H1 (cell line): ENCODE results near the gene ABCB11. TPM values are rescaled to one million over a fixed set of nuclear protein-coding genes. Genes with fewer than 3 reads are reported as not detected.

Source experiments
- CTCF ChIA-PET: fragments of 300-600 bp; sonication (Branson Sonifier 250); formaldehyde crosslinking; loops from one replicate; lab custom pipeline; 2021; ENCODE audit not compliant: partially characterized antibody; lab: Charles Lee
- POLR2A ChIA-PET: fragments of 300-600 bp; sonication (Branson Sonifier 250); formaldehyde crosslinking; loops from one replicate; lab custom pipeline; 2021; ENCODE audit warnings: inconsistent platforms; ENCODE audit not compliant: partially characterized antibody; lab: Charles Lee
- DNase-seq, 2 experiments: peaks; one replicate each; pipeline versions ENCODE4 v3.0.0 to v3.0.0-alpha.2; 2010 to 2022; ENCODE audit warnings: low spot score in 2 of 2, low read depth in 1 of 2, mixed read lengths in 1 of 2
- FAIRE-seq: peaks from 2 replicates; lab custom pipeline; 2011; peaks lifted over from hg19 to GRCh38; lab: Jason Lieb, UNC
- H2AFZ ChIP-seq: 2 replicates; pipeline ENCODE4 v1.8.1; 2012; ENCODE audit warnings: low read length, inconsistent platforms
- H2AK5ac ChIP-seq: 2 replicates; pipeline ENCODE4 v1.6.1; 2013; ENCODE audit warnings: low read depth, low read length
- H2BK120ac ChIP-seq: replicated peaks from 2 replicates; pipeline ENCODE3; 2013; ENCODE audit warnings: low read depth, low read length, inconsistent platforms
- H2BK12ac ChIP-seq: 2 replicates; pipeline ENCODE4 v1.6.1; 2013; ENCODE audit warnings: low read depth, low read length
- H2BK15ac ChIP-seq: 2 replicates; pipeline ENCODE4 v1.6.1; 2013; ENCODE audit warnings: low read length
- H2BK20ac ChIP-seq: 2 replicates; pipeline ENCODE4 v1.6.1; 2013; ENCODE audit warnings: low read length
- H2BK5ac ChIP-seq: 2 replicates; pipeline ENCODE4 v1.6.1; 2013; ENCODE audit warnings: low read depth, low read length
- H3K14ac ChIP-seq: 2 replicates; pipeline ENCODE4 v1.6.1; 2013; ENCODE audit warnings: inconsistent platforms; ENCODE audit not compliant: insufficient read length
- H3K18ac ChIP-seq: 2 replicates; pipeline ENCODE4 v1.6.1; 2013; ENCODE audit warnings: low read length; ENCODE audit errors: extremely low read depth
- H3K23ac ChIP-seq: 2 replicates; pipeline ENCODE4 v1.6.1; 2013; ENCODE audit warnings: inconsistent platforms; ENCODE audit not compliant: insufficient read length
- H3K23me2 ChIP-seq: 2 replicates; pipeline ENCODE4 v1.6.1; 2013; ENCODE audit warnings: low read depth, low read length
- H3K27ac ChIP-seq: 2 replicates; pipeline ENCODE4 v1.6.1; 2011; ENCODE audit warnings: low read depth, low read length, inconsistent platforms
- H3K27me3 ChIP-seq, 4 experiments: replicated peaks in 1 of 4; 1 replicate in 1 of 4; 2 replicates in 3 of 4; pipeline versions ENCODE4 v1.6.1 to v1.8.1; 2011 to 2013; ENCODE audit warnings: low read length in 3 of 4, mild to moderate bottlenecking in 3 of 4, inconsistent platforms in 2 of 4, mixed read lengths in 2 of 4, moderate library complexity in 1 of 4; ENCODE audit not compliant: control insufficient read depth in 3 of 4, insufficient read depth in 3 of 4; ENCODE audit errors: extremely low read depth in 1 of 4
- H3K36me3 ChIP-seq, 4 experiments: 2 replicates each; pipeline versions ENCODE4 v1.6.1 to v1.8.1; 2011 to 2013; ENCODE audit warnings: mild to moderate bottlenecking in 4 of 4, low read length in 3 of 4, moderate library complexity in 2 of 4, control low read depth in 1 of 4, inconsistent platforms in 1 of 4; ENCODE audit not compliant: insufficient read depth in 4 of 4, control insufficient read depth in 2 of 4
- H3K4ac ChIP-seq: replicated peaks from 2 replicates; pipeline ENCODE3; 2013; ENCODE audit warnings: low read length, low read depth, mixed read lengths, inconsistent platforms; ENCODE audit not compliant: insufficient read length
- H3K4me1 ChIP-seq, 4 experiments: replicated peaks in 1 of 4; 1 replicate in 1 of 4; 2 replicates in 3 of 4; pipeline versions ENCODE4 v1.6.1 to v1.8.1; 2011 to 2013; ENCODE audit warnings: low read length in 3 of 4, inconsistent platforms in 2 of 4, mixed read lengths in 1 of 4; ENCODE audit not compliant: insufficient read depth in 4 of 4, control insufficient read depth in 3 of 4
- H3K4me2 ChIP-seq, 2 experiments: 2 replicates each; pipeline versions ENCODE4 v1.6.1 to v1.8.1; 2011 to 2013; ENCODE audit warnings: low read depth in 2 of 2, low read length in 2 of 2, control low read depth in 1 of 2, inconsistent platforms in 1 of 2, mild to moderate bottlenecking in 1 of 2; ENCODE audit not compliant: insufficient read depth in 1 of 2
- H3K4me3 ChIP-seq, 4 experiments: fragments of 200-600, 300-600 bp in 1 of 4; sonication (generic), shearing (Covaris generic), sonication (Bioruptor Twin) in 1 of 4; 2 replicates each; pipeline versions ENCODE4 v1.5.1 to v1.8.1; 2011 to 2016; ENCODE audit warnings: low read length in 4 of 4, low read depth in 3 of 4, control low read depth in 2 of 4, inconsistent platforms in 2 of 4, mild to moderate bottlenecking in 2 of 4, mixed read lengths in 1 of 4, moderate library complexity in 1 of 4; ENCODE audit not compliant: insufficient read depth in 2 of 4; ENCODE audit errors: extremely low read depth in 1 of 4
- H3K56ac ChIP-seq: replicated peaks from 2 replicates; pipeline ENCODE3; 2013; ENCODE audit warnings: low read depth, mild to moderate bottlenecking, mixed read lengths, low read length, inconsistent platforms; ENCODE audit not compliant: insufficient read length
- H3K79me1 ChIP-seq: 2 replicates; pipeline ENCODE4 v1.6.1; 2013; ENCODE audit warnings: low read depth, low read length, control low read depth
- H3K79me2 ChIP-seq, 2 experiments: 2 replicates each; pipeline versions ENCODE4 v1.6.1 to v1.8.1; 2012 to 2013; ENCODE audit warnings: low read length in 2 of 2, mild to moderate bottlenecking in 2 of 2, inconsistent platforms in 1 of 2; ENCODE audit not compliant: insufficient read depth in 2 of 2, control insufficient read depth in 1 of 2
- H3K9ac ChIP-seq, 4 experiments: replicated peaks in 1 of 4; 1 replicate in 1 of 4; 2 replicates in 3 of 4; pipeline versions ENCODE4 v1.6.1 to v1.8.1; 2011 to 2013; ENCODE audit warnings: low read depth in 3 of 4, low read length in 3 of 4, control low read depth in 2 of 4, mild to moderate bottlenecking in 2 of 4, moderate library complexity in 2 of 4, inconsistent platforms in 1 of 4; ENCODE audit errors: extremely low read depth in 1 of 4
- H3K9me3 ChIP-seq, 2 experiments: 2 replicates each; pipeline versions ENCODE4 v1.6.1 to v1.8.1; 2012 to 2013; ENCODE audit warnings: mild to moderate bottlenecking in 2 of 2, moderate library complexity in 2 of 2, control low read depth in 1 of 2, inconsistent platforms in 1 of 2, low read depth in 1 of 2, low read length in 1 of 2, mixed read lengths in 1 of 2; ENCODE audit not compliant: insufficient read depth in 2 of 2
- H4K20me1 ChIP-seq, 2 experiments: replicated peaks in 1 of 2; 2 replicates each; pipeline versions ENCODE3 to v1.8.1; 2011 to 2013; ENCODE audit warnings: inconsistent platforms in 2 of 2, low read length in 2 of 2, mild to moderate bottlenecking in 1 of 2; ENCODE audit not compliant: insufficient read depth in 2 of 2, control insufficient read depth in 1 of 2
- H4K5ac ChIP-seq: 2 replicates; pipeline ENCODE4 v1.6.1; 2013; ENCODE audit warnings: low read length, low read depth, mixed read lengths, inconsistent platforms; ENCODE audit not compliant: insufficient read length
- H4K8ac ChIP-seq: 2 replicates; pipeline ENCODE4 v1.8.0; 2013; ENCODE audit warnings: mild to moderate bottlenecking, moderate library complexity, low read length, inconsistent platforms; ENCODE audit not compliant: insufficient read depth; ENCODE audit errors: extremely low read depth
- H4K91ac ChIP-seq: replicated peaks from 2 replicates; pipeline ENCODE3; 2013; ENCODE audit warnings: low read length, mixed read lengths, inconsistent platforms; ENCODE audit not compliant: insufficient read length
- RAD21 ChIP-seq, 2 experiments: IDR thresholded peaks in 1 of 2; conservative IDR thresholded peaks in 1 of 2; 2 replicates each; pipeline ENCODE4 v1.6.1; 2011; ENCODE audit warnings: low read depth in 2 of 2, low read length in 2 of 2, improper control_type of control experiment in 1 of 2, inconsistent platforms in 1 of 2, mild to moderate bottlenecking in 1 of 2, moderate library complexity in 1 of 2
- WGBS, 2 experiments: shearing (Covaris generic) in 1 of 2; methylation state at CpG; one replicate each; pipeline versions ENCODE4 v1.1.6 to v1.1.7; 2013 to 2015; ENCODE audit warnings: low lambda C conversion rate in 2 of 2, mixed read lengths in 2 of 2, inconsistent platforms in 1 of 2, low coverage in 1 of 2, missing lambda C conversion rate in 1 of 2; ENCODE audit not compliant: insufficient replicate concordance in 2 of 2, insufficient coverage in 1 of 2, insufficient read length in 1 of 2; ENCODE audit errors: extremely low coverage in 1 of 2, missing lambda C conversion rate in 1 of 2; 5-methylcytosine and 5-hydroxymethylcytosine counted together
- polyA plus RNA-seq, 7 experiments: library from polyadenylated mRNA; depleted of rRNA in 3 of 7; stranded (reverse) in 5 of 7; unstranded in 2 of 7; fragments of >200 nt in 5 of 7; fragments of 200-250 nt in 2 of 7; gene quantifications; 1 replicate in 5 of 7; 2 replicates in 1 of 7; 4 replicates in 1 of 7; pipeline versions ENCODE4 v1.2.1 to v1.2.3, GENCODE V29; 2011 to 2013; ENCODE audit warnings: missing spikeins in 2 of 7, mixed read lengths in 2 of 7
- total RNA-seq: library from RNA; stranded (reverse); fragmentation: NEBNext Ultra II Directional; extraction: Animal tissue kit (Norgen Biotek cat#: 25700); gene quantifications from 2 replicates; pipeline ENCODE4 v1.2.1, GENCODE V29; 2021
- TF ChIP-seq, protein P1 (sequence below), 3 experiments: IDR thresholded peaks; 1 replicate in 2 of 3; 2 replicates in 1 of 3; pipeline versions ENCODE4 v1.5.1 to v1.6.1; 2011; ENCODE audit warnings: low read length in 3 of 3, mild to moderate bottlenecking in 3 of 3, inconsistent platforms in 2 of 3, low read depth in 1 of 3, moderate library complexity in 1 of 3; ENCODE audit not compliant: insufficient read depth in 1 of 3; ENCODE audit errors: control extremely low read depth in 1 of 3
- TF ChIP-seq, protein P2 (sequence below): IDR thresholded peaks from 2 replicates; pipeline ENCODE4 v1.6.1; 2012; ENCODE audit warnings: inconsistent platforms

ABCB11 gene
- total and polyA plus RNA-seq, 2 of the 8 experiments (the other 6 are each of a cell fraction or from before 2014, with no cell fraction given): not detected

DNA sequence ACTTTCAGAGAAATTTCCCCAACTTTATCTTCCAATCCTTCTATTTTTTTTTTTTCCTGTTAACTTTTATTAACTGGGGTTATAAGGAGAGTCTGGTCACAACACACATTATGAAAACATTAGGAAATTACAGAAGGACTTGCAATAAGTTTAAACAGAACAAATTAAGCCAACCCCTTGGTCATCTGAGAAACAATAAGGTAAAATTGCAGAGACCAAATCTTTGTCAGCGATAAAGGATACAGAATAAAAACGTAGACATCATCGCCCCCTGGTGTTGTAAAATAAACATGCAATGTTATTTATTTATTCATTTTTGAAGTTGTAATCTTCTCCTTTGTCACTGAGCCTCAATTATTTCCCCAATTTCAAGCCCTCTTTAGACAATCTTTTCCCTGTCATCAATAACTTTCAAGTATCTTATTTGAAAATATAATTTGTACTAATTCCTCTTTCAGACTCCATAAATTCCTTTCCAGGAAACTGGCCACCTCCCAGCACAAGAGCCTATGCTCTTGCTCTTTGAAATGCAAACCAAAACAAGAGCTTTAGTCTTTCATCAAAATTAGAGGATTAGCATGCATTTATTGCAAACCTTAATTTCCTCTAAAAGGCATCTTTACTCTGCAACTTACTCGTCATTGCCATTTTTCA is 110.5 kb downstream of the ABCB11 start:
- H3K23ac ChIP-seq: no peak overlapping the region
- H4K5ac ChIP-seq: no peak overlapping the region
- H4K20me1 ChIP-seq: no peaks in the 10 kb centered on the region
- no peak overlapping the region for H2BK15ac ChIP-seq
- H3K18ac ChIP-seq: no peak overlapping the region
- no peak overlapping the region for H3K9ac ChIP-seq
- FAIRE-seq: peak; percentile 58
- H3K4me3 ChIP-seq: no peak overlapping the region
- no peak overlapping the region for H3K14ac ChIP-seq
- H2BK12ac ChIP-seq: no peak overlapping the region
- H4K91ac ChIP-seq: no peak overlapping the region
- no peaks in the 10 kb centered on the region for H3K23me2 ChIP-seq
- no peaks in the 10 kb centered on the region for H3K79me1 ChIP-seq
- H3K27ac ChIP-seq: no peak overlapping the region
- 24% methylated on average over 4 of the region's 4 CpGs; no CpG with 5 or more reads in 1 of the 2 experiments for WGBS, 2 experiments
- no peaks in the 10 kb centered on the region for H3K4me1 ChIP-seq
- CTCF ChIA-PET: interaction anchor here (0.6 to 3.0 kb wide), 25 partner anchors 9 to 1342 kb away, joined by 3 to 22 read pairs (median 4); no protein-coding TSS in a partner anchor
- H3K27me3 ChIP-seq: no peaks in the 10 kb centered on the region
- H2BK5ac ChIP-seq: no peak overlapping the region
- H3K9me3 ChIP-seq: peaks cover 2 to 3% of the 10 kb centered on the region in 2 experiments; a peak in 3 of 4 replicates
- no peak overlapping the region for H3K56ac ChIP-seq
- no peak overlapping the region for H4K8ac ChIP-seq
- DNase-seq: no peak
- no peak overlapping the region for H2AK5ac ChIP-seq
- no peak overlapping the region for H2AFZ ChIP-seq
- no peak overlapping the region for H2BK20ac ChIP-seq
- TF ChIP-seq, protein P1, sequence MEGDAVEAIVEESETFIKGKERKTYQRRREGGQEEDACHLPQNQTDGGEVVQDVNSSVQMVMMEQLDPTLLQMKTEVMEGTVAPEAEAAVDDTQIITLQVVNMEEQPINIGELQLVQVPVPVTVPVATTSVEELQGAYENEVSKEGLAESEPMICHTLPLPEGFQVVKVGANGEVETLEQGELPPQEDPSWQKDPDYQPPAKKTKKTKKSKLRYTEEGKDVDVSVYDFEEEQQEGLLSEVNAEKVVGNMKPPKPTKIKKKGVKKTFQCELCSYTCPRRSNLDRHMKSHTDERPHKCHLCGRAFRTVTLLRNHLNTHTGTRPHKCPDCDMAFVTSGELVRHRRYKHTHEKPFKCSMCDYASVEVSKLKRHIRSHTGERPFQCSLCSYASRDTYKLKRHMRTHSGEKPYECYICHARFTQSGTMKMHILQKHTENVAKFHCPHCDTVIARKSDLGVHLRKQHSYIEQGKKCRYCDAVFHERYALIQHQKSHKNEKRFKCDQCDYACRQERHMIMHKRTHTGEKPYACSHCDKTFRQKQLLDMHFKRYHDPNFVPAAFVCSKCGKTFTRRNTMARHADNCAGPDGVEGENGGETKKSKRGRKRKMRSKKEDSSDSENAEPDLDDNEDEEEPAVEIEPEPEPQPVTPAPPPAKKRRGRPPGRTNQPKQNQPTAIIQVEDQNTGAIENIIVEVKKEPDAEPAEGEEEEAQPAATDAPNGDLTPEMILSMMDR (IDR thresholded peaks at IDR 0.05; ENCODE audit: control extremely low read depth in 1 of 3, insufficient read depth in 1 of 3, low read depth in 1 of 3, low read length in 3 of 3): peak in 2 of 3 experiments; percentile 44 to 56; a peak in 2 of 4 replicates
- TF ChIP-seq, protein P2, sequence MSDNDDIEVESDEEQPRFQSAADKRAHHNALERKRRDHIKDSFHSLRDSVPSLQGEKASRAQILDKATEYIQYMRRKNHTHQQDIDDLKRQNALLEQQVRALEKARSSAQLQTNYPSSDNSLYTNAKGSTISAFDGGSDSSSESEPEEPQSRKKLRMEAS: no peak
- peak; percentile 73 to 78 for TF ChIP-seq RAD21 (IDR thresholded peaks at IDR 0.05 in 1 of 2, conservative IDR thresholded peaks at IDR 0.05 in 1 of 2; ENCODE audit: low read depth in 2 of 2, low read length in 2 of 2)
- no peak overlapping the region for H2BK120ac ChIP-seq
- no peaks in the 10 kb centered on the region for H3K79me2 ChIP-seq
- no peak overlapping the region for H3K4me2 ChIP-seq
- H3K36me3 ChIP-seq: no peaks in the 10 kb centered on the region
- POLR2A ChIA-PET: no interaction called here
- H3K4ac ChIP-seq: no peak overlapping the region
